ENCODE data around the gene PCDHB8.
"Not testable (repeated sequence)": the region's sequence is repeated elsewhere in the genome, so short reads cannot be mapped to it uniquely, and the experiment has no call there.

PCDHB8 gene

DNA sequence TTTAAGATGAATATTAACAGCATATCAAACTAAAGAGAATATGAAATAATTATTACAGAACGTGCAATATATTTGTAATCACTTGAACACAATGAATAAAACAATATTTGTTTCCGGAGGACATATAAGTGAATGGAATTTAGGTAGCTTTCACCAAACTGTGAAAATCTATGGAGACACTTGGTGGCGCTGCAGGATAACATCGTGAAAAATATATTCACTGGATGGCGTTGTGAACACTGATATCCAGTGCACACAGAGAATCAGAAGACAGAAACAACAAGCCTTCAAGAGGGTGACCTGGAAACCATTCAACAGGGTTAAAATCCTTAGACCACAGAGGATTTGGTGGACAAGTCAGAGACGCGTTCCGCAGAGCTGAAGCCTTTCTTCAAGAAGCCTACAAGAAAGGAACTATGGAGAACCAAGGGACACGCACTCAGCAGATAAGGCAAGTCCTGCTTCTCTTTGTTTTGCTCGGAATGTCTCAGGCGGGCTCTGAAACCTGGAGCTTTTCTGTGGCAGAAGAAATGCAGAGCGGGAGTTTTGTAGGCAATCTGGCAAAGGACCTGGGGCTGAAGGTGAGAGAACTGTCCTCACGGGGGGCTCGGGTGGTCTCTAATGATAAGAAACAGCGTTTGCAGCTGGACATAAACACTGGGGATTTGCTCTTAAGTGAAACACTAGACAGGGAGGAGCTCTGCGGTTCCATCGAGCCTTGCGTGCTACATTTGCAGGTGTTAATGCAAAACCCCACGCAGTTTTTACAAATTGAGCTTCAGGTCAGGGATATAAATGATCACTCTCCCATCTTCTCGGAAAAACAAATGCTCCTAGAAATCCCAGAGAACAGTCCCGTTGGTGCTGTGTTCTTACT is 22.0 kb downstream of the PCDHB8 start, which contains the start of gene PCDHB11:
Gene PCDHB11, plus strand, starts transcription at position 269 of the 877 bp plus-strand sequence. Its CDS starts 148 bp downstream, at position 417.
- TF ChIP-seq, protein P1, sequence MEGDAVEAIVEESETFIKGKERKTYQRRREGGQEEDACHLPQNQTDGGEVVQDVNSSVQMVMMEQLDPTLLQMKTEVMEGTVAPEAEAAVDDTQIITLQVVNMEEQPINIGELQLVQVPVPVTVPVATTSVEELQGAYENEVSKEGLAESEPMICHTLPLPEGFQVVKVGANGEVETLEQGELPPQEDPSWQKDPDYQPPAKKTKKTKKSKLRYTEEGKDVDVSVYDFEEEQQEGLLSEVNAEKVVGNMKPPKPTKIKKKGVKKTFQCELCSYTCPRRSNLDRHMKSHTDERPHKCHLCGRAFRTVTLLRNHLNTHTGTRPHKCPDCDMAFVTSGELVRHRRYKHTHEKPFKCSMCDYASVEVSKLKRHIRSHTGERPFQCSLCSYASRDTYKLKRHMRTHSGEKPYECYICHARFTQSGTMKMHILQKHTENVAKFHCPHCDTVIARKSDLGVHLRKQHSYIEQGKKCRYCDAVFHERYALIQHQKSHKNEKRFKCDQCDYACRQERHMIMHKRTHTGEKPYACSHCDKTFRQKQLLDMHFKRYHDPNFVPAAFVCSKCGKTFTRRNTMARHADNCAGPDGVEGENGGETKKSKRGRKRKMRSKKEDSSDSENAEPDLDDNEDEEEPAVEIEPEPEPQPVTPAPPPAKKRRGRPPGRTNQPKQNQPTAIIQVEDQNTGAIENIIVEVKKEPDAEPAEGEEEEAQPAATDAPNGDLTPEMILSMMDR (IDR thresholded peaks at IDR 0.05; ENCODE audit: borderline replicate concordance, control extremely low read depth, extremely low read depth, insufficient read depth, missing control alignments), result no peak
- in situ Hi-C loops (cut with MboI; ENCODE audit: low sequenced_read_pairs, unreplicated experiment), result no loop called here
- no peak for DNase-seq (ENCODE audit: low spot score)

DNA sequence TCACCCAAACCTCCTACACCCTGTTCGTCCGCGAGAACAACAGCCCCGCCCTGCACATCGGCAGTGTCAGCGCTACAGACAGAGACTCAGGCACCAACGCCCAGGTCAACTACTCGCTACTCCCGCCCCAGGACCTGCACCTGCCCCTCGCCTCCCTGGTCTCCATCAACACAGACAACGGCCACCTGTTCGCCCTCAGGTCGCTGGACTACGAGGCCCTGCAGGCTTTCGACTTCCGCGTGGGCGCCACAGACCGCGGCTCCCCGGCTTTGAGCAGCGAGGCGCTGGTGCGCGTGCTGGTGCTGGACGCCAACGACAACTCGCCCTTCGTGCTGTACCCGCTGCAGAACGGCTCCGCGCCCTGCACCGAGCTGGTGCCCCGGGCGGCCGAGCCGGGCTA is 23.5 kb downstream of the PCDHB8 start:
- in situ Hi-C loops (cut with MboI; ENCODE audit: low sequenced_read_pairs, unreplicated experiment); DNase-seq (ENCODE audit: low spot score): not testable (repeated sequence)

DNA sequence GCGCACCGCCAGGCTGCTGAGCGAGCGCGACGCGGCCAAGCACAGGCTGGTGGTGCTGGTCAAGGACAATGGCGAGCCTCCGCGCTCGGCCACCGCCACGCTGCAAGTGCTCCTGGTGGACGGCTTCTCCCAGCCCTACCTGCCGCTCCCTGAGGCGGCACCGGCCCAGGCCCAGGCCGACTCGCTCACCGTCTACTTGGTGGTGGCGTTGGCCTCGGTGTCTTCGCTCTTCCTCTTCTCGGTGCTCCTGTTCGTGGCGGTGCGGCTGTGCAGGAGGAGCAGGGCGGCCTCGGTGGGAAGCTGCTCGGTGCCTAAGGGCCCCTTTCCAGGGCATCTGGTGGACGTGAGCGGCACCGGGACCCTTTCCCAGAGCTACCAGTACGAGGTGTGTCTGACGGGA is 24.1 kb downstream of the PCDHB8 start:
- DNase-seq (ENCODE audit: low spot score); in situ Hi-C loops (cut with MboI; ENCODE audit: low sequenced_read_pairs, unreplicated experiment): not testable (repeated sequence)

DNA sequence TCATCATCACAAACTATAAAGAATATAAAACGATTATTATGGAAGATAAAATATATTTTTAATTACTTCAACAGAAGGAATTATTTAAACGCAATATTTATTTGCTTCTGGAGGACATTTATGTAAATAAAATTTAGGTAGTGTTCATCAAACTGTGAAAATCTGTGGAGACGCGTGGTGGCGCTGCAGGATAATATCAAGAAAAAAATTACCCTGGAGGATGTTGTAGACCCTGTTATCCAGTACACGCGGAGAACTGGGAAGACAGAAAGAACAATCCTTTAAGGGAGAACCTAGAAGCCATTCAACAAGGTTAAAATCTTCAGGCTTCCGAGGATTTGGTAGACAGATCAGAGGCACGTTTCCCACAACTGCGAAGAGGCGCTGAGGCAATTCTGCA is 30.9 kb downstream of the PCDHB8 start, which contains the start of gene PCDHB12:
Gene PCDHB12, plus strand, starts transcription at position 242 of the 400 bp plus-strand sequence. CDS start 189 bp downstream, outside the sequence.
- DNase-seq (ENCODE audit: low spot score), result no peak
- in situ Hi-C loops (cut with MboI; ENCODE audit: low sequenced_read_pairs, unreplicated experiment), result no loop called here
- TF ChIP-seq, protein P1 (IDR thresholded peaks at IDR 0.05; ENCODE audit: borderline replicate concordance, control extremely low read depth, extremely low read depth, insufficient read depth, missing control alignments), result no peak

DNA sequence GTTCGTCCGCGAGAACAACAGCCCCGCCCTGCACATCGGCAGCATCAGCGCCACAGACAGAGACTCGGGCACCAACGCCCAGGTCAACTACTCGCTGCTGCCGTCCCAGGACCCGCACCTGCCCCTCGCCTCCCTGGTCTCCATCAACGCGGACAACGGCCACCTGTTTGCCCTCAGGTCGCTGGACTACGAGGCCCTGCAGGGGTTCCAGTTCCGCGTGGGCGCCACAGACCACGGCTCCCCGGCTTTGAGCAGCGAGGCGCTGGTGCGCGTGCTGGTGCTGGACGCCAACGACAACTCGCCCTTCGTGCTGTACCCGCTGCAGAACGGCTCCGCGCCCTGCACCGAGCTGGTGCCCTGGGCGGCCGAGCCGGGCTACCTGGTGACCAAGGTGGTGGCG is 32.7 kb downstream of the PCDHB8 start:
- in situ Hi-C loops (cut with MboI; ENCODE audit: low sequenced_read_pairs, unreplicated experiment); DNase-seq (ENCODE audit: low spot score): not testable (repeated sequence)

DNA sequence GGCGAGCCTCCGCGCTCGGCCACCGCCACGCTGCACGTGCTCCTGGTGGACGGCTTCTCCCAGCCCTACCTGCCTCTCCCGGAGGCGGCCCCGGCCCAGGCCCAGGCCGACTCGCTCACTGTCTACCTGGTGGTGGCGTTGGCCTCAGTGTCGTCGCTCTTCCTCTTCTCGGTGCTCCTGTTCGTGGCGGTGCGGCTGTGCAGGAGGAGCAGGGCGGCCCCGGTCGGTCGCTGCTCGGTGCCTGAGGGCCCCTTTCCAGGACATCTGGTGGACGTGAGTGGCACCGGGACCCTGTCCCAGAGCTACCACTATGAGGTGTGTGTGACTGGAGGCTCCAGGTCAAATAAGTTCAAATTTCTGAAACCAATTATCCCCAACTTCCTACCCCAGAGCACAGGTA is 33.3 kb downstream of the PCDHB8 start:
- DNase-seq (ENCODE audit: low spot score); in situ Hi-C loops (cut with MboI; ENCODE audit: low sequenced_read_pairs, unreplicated experiment): not testable (repeated sequence)

DNA sequence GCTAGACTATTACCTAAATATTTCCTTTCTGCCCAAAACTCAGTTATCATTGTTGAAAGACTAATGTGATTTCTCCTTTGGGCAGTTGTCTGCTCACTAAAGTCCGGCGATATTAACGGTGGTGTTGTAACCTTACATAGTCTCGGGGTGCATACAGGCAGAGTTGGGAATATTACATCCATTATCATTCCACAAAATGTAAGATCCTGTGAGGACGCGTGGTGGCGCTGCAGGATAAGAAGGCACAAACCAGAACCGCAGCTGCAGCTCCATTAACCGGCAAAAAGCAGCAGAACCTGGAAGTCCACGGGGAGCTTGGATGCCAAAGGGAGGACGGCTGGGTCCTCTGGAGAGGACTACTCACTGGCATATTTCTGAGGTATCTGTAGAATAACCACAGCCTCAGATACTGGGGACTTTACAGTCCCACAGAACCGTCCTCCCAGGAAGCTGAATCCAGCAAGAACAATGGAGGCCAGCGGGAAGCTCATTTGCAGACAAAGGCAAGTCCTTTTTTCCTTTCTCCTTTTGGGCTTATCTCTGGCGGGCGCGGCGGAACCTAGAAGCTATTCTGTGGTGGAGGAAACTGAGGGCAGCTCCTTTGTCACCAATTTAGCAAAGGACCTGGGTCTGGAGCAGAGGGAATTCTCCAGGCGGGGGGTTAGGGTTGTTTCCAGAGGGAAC is 36.2 kb downstream of the PCDHB8 start, which contains the start of gene PCDHB13:
Gene PCDHB13, plus strand, starts transcription at position 264 of the 684 bp plus-strand sequence. Its CDS starts 205 bp downstream, at position 469.
- in situ Hi-C loops (cut with MboI; ENCODE audit: low sequenced_read_pairs, unreplicated experiment), result not testable (repeated sequence)

DNA sequence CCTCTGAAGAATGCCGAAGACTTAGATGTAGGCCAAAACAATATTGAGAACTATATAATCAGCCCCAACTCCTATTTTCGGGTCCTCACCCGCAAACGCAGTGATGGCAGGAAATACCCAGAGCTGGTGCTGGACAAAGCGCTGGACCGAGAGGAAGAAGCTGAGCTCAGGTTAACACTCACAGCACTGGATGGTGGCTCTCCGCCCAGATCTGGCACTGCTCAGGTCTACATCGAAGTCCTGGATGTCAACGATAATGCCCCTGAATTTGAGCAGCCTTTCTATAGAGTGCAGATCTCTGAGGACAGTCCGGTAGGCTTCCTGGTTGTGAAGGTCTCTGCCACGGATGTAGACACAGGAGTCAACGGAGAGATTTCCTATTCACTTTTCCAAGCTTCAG is 37.0 kb downstream of the PCDHB8 start:
- in situ Hi-C loops (cut with MboI; ENCODE audit: low sequenced_read_pairs, unreplicated experiment); DNase-seq (ENCODE audit: low spot score): not testable (repeated sequence)

More for the DNA sequence above, 36.2 kb downstream of the PCDHB8 start, which contains the start of gene PCDHB13:
- DNase-seq (ENCODE audit: low spot score), result not testable (repeated sequence)

DNA sequence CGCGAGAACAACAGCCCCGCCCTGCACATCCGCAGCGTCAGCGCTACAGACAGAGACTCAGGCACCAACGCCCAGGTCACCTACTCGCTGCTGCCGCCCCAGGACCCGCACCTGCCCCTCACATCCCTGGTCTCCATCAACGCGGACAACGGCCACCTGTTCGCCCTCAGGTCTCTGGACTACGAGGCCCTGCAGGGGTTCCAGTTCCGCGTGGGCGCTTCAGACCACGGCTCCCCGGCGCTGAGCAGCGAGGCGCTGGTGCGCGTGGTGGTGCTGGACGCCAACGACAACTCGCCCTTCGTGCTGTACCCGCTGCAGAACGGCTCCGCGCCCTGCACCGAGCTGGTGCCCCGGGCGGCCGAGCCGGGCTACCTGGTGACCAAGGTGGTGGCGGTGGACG is 37.9 kb downstream of the PCDHB8 start:
- in situ Hi-C loops (cut with MboI; ENCODE audit: low sequenced_read_pairs, unreplicated experiment), result not testable (repeated sequence)

DNA sequence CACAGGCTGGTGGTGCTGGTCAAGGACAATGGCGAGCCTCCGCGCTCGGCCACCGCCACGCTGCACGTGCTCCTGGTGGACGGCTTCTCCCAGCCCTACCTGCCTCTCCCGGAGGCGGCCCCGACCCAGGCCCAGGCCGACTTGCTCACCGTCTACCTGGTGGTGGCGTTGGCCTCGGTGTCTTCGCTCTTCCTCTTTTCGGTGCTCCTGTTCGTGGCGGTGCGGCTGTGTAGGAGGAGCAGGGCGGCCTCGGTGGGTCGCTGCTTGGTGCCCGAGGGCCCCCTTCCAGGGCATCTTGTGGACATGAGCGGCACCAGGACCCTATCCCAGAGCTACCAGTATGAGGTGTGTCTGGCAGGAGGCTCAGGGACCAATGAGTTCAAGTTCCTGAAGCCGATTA is 38.4 kb downstream of the PCDHB8 start:
- DNase-seq (ENCODE audit: low spot score); in situ Hi-C loops (cut with MboI; ENCODE audit: low sequenced_read_pairs, unreplicated experiment): not testable (repeated sequence)

More for the DNA sequence above, 37.9 kb downstream of the PCDHB8 start:
- DNase-seq (ENCODE audit: low spot score), result not testable (repeated sequence)
